K562 (cell line): ENCODE data around the gene THOC1. TPM values are rescaled to one million over a fixed set of nuclear protein-coding genes. Genes with fewer than 3 reads are reported as not detected.

ENCODE experiments used
- ATAC-seq: fragments of 200-7000 bp; cut with Tn5 transposase; 3 replicates; pipeline ENCODE4 v1.9.1; 2020; ENCODE audit warnings: moderate library complexity
- BruUV-seq: library from RNA; stranded (reverse); fragments of 400-500 nt; replicated peaks from 2 replicates; lab custom pipeline; 2021; lab: Mats Ljungman, UMichigan
- CTCF ChIA-PET: fragments of 300-600 bp; formaldehyde crosslinking; extraction: SDS; loops from one replicate; lab custom pipeline; 2021; ENCODE audit warnings: low intra/inter-chr PET ratio; lab: Yijun Ruan, JAX
- POLR2A ChIA-PET: fragments of 300-600, 350-650 bp; sonication (Branson Sonifier 250); formaldehyde crosslinking; extraction: SDS; loops from one replicate; lab custom pipeline; 2021; ENCODE audit warnings: antibody characterized with exemption, inconsistent platforms; lab: Yijun Ruan, JAX
- DNase-seq, 4 experiments: peaks; one replicate each; pipeline versions ENCODE4 v3.0.0 to v3.0.0-alpha.2; 2011 to 2018; ENCODE audit warnings: low spot score in 3 of 4, mixed read lengths in 3 of 4; ENCODE audit errors: extremely low read depth in 1 of 4
- FAIRE-seq: peaks from 2 replicates; lab custom pipeline; 2011; peaks lifted over from hg19 to GRCh38; lab: Jason Lieb, UNC
- H2AFZ ChIP-seq: 2 replicates; pipeline ENCODE4 v1.6.0; 2011; ENCODE audit warnings: low read depth, low read length, control low read depth, inconsistent platforms
- H3K27ac ChIP-seq: fragments of 200-600 bp; 3 replicates; pipeline ENCODE4 v1.8.0; 2011; ENCODE audit warnings: low read depth, mild to moderate bottlenecking, control low read depth, inconsistent platforms, low read length, moderate library complexity, mixed read lengths; ENCODE audit errors: extremely low read depth
- H3K27me3 ChIP-seq, 2 experiments: fragments of 300-600 bp in 1 of 2; 2 replicates in 1 of 2; 3 replicates in 1 of 2; pipeline versions ENCODE4 v1.6.0 to v1.8.0; 2011; ENCODE audit warnings: inconsistent platforms in 2 of 2, low read length in 2 of 2, mild to moderate bottlenecking in 1 of 2, mixed read lengths in 1 of 2, moderate library complexity in 1 of 2; ENCODE audit not compliant: control insufficient read depth in 2 of 2, insufficient read depth in 2 of 2
- H3K36me3 ChIP-seq: fragments of 300-600 bp; 3 replicates; pipeline ENCODE4 v1.8.0; 2011; ENCODE audit warnings: mild to moderate bottlenecking, low read length, inconsistent platforms; ENCODE audit not compliant: control insufficient read depth, insufficient read depth
- H3K4me1 ChIP-seq, 2 experiments: fragments of 200-600 bp in 1 of 2; replicated peaks in 1 of 2; 2 replicates in 1 of 2; 3 replicates in 1 of 2; pipeline versions ENCODE4 v1.5.1 to v1.8.0; 2011; ENCODE audit warnings: inconsistent platforms in 2 of 2, low read length in 2 of 2, mild to moderate bottlenecking in 1 of 2, mixed read lengths in 1 of 2, moderate library complexity in 1 of 2; ENCODE audit not compliant: control insufficient read depth in 2 of 2, insufficient read depth in 2 of 2
- H3K4me2 ChIP-seq: 2 replicates; pipeline ENCODE4 v1.6.1; 2011; ENCODE audit warnings: low read length, control low read depth, inconsistent platforms, mixed read lengths; ENCODE audit not compliant: insufficient read depth
- H3K4me3 ChIP-seq: fragments of 200-600 bp; sonication (generic), shearing (Covaris generic); 2 replicates; pipeline ENCODE4 v1.5.1; 2016; ENCODE audit warnings: control low read depth, inconsistent platforms
- H3K79me2 ChIP-seq: fragments of 200-600 bp; 3 replicates; pipeline ENCODE4 v1.8.0; 2011; ENCODE audit warnings: low read length, inconsistent platforms; ENCODE audit not compliant: control insufficient read depth, insufficient read depth
- H3K9ac ChIP-seq, 2 experiments: 2 replicates each; pipeline versions ENCODE4 v1.6.0 to v1.6.1; 2011; ENCODE audit warnings: low read depth in 2 of 2, low read length in 2 of 2, control low read depth in 1 of 2, inconsistent platforms in 1 of 2, mild to moderate bottlenecking in 1 of 2, mixed read lengths in 1 of 2; ENCODE audit not compliant: insufficient read depth in 1 of 2
- H3K9me1 ChIP-seq: one replicate; pipeline ENCODE4 v1.6.0; 2011; ENCODE audit warnings: inconsistent platforms, mild to moderate bottlenecking, low read length, moderate library complexity; ENCODE audit not compliant: control insufficient read depth, insufficient read depth
- H3K9me3 ChIP-seq: replicated peaks from 2 replicates; pipeline ENCODE4 v1.5.1; 2011; ENCODE audit warnings: low read depth, low read length, inconsistent platforms; ENCODE audit not compliant: control insufficient read depth, insufficient read depth
- H4K20me1 ChIP-seq: replicated peaks from 2 replicates; pipeline ENCODE4 v1.6.1; 2011; ENCODE audit warnings: low read length, inconsistent platforms, mixed read lengths; ENCODE audit not compliant: control insufficient read depth, insufficient read depth
- DNMT1 ChIP-seq: fragments of 450-650 bp; IDR thresholded peaks from 2 replicates; pipeline ENCODE4 v1.6.1; 2016; ENCODE audit warnings: antibody characterized with exemption, mild to moderate bottlenecking
- FOXP1 ChIP-seq: sonication (generic); formaldehyde crosslinking; IDR thresholded peaks from 2 replicates; pipeline ENCODE4 v1.8.0; 2022; ENCODE audit warnings: mild to moderate bottlenecking, missing genetic modification reagents
- GTF2F1 ChIP-seq: IDR thresholded peaks from 2 replicates; pipeline ENCODE4 v1.6.1; 2011; ENCODE audit warnings: low read depth, low read length, improper control_type of control experiment
- HDAC8 ChIP-seq: fragments of 450-650 bp; IDR thresholded peaks from 2 replicates; pipeline ENCODE4 v1.6.1; 2016; ENCODE audit warnings: mild to moderate bottlenecking, missing genetic modification characterization, moderate library complexity, missing compliant biosample characterization
- HSF4 ChIP-seq: fragments of 250-450 bp; sonication (Bioruptor Pico); IDR thresholded peaks from 2 replicates; pipeline ENCODE4 v2.1.2; 2022; ENCODE audit warnings: mild to moderate bottlenecking, moderate library complexity, borderline replicate concordance
- KHSRP ChIP-seq: fragments of 450-650 bp; IDR thresholded peaks from 2 replicates; pipeline ENCODE4 v1.6.1; 2017
- LARP7 ChIP-seq: fragments of 450-650 bp; IDR thresholded peaks from 2 replicates; pipeline ENCODE4 v1.6.1; 2016
- MED1 ChIP-seq: sonication (generic); formaldehyde crosslinking; IDR thresholded peaks from 2 replicates; pipeline ENCODE4 v1.8.1; 2023; ENCODE audit warnings: missing genetic modification reagents, borderline replicate concordance
- NFE2L1 ChIP-seq: fragments of 450-650 bp; IDR thresholded peaks from 2 replicates; pipeline ENCODE4 v1.6.1; 2016; ENCODE audit warnings: missing genetic modification characterization, low read depth, mild to moderate bottlenecking, missing compliant biosample characterization, moderate library complexity, borderline replicate concordance
- POLR3G ChIP-seq: IDR thresholded peaks from 2 replicates; pipeline ENCODE4 v1.6.1; 2011; ENCODE audit not compliant: insufficient read length, insufficient replicate concordance; ENCODE audit errors: extremely low read depth
- TARDBP ChIP-seq: fragments of 450-650 bp; IDR thresholded peaks from 2 replicates; pipeline ENCODE4 v1.6.1; 2016
- XRCC4 ChIP-seq: IDR thresholded peaks from one replicate; pipeline ENCODE4 v1.6.1; 2011; ENCODE audit not compliant: insufficient read depth, insufficient read length; ENCODE audit errors: extremely low read depth
- ZFX ChIP-seq: sonication (generic); formaldehyde crosslinking; IDR thresholded peaks from 2 replicates; pipeline ENCODE4 v1.8.0; 2022; ENCODE audit warnings: mild to moderate bottlenecking, missing genetic modification reagents, moderate library complexity
- ZNF311 ChIP-seq: fragments of 250-450 bp; sonication (Bioruptor Pico); IDR thresholded peaks from 2 replicates; pipeline ENCODE4 v1.4.0; 2020; ENCODE audit warnings: mild to moderate bottlenecking, moderate library complexity
- WGBS: fragments of 100-300 bp; shearing (Covaris generic); methylation state at CpG from one replicate; pipeline ENCODE4 v1.1.6; 2016; ENCODE audit warnings: low coverage, mixed read lengths; ENCODE audit not compliant: insufficient coverage; ENCODE audit errors: missing lambda C conversion rate; 5-methylcytosine and 5-hydroxymethylcytosine counted together
- in situ Hi-C: fragments of 300-500 bp; cut with MboI; formaldehyde crosslinking; loops from 4 replicates; pipeline ENCODE4 v1.15.0; 2018; ENCODE audit warnings: inconsistent platforms, mixed read lengths
- intact Hi-C: fragments of 100-400 bp; cut with micrococcal nuclease; formaldehyde crosslinking; loops from 2 replicates; pipeline ENCODE4 v1.14.2; 2022
- polyA plus RNA-seq, 8 experiments: library from polyadenylated mRNA; depleted of rRNA in 4 of 8; stranded (reverse) in 5 of 8; unstranded in 3 of 8; fragments of >200 nt; fragmentation: Nextera tagmentation in 2 of 8; fragmentation: Illumina TruSeq in 1 of 8; extraction: Ambion mirVana in 2 of 8; extraction: Trizol in 1 of 8; gene quantifications; 2 replicates each; pipeline versions ENCODE4 v1.2.1 to v1.2.3, GENCODE V29; 2011 to 2014; ENCODE audit warnings: inconsistent platforms in 1 of 8, missing spikeins in 1 of 8
- total RNA-seq, 7 experiments: library from RNA; depleted of rRNA in 6 of 7; stranded (reverse); fragments of >200 nt in 6 of 7; fragmentation: Illumina TruSeq in 2 of 7; extraction: Trizol in 2 of 7; gene quantifications; 2 replicates each; pipeline versions ENCODE4 v1.2.1 to v1.2.3, GENCODE V29; 2011 to 2021; ENCODE audit warnings: low replicate concordance in 1 of 7
- TF ChIP-seq, protein P1 (sequence below), 3 experiments: fragments of 200-800 bp in 1 of 3; fragments of 250-450 bp in 1 of 3; fragments of 450-650 bp in 1 of 3; sonication (Bioruptor Pico) in 1 of 3; sonication (Bioruptor generic) in 1 of 3; formaldehyde crosslinking in 1 of 3; IDR thresholded peaks; 2 replicates each; pipeline versions ENCODE4 v1.6.1 to v1.8.0; 2016 to 2022; ENCODE audit warnings: mild to moderate bottlenecking in 2 of 3, missing genetic modification characterization in 2 of 3, missing compliant biosample characterization in 1 of 3, moderate library complexity in 1 of 3

The THOC1 gene
- total and polyA plus RNA-seq, 9 of the 15 experiments (the other 6 are each of a cell fraction or from before 2014, with no cell fraction given): 71.1 to 143 (median 107) TPM

DNA sequence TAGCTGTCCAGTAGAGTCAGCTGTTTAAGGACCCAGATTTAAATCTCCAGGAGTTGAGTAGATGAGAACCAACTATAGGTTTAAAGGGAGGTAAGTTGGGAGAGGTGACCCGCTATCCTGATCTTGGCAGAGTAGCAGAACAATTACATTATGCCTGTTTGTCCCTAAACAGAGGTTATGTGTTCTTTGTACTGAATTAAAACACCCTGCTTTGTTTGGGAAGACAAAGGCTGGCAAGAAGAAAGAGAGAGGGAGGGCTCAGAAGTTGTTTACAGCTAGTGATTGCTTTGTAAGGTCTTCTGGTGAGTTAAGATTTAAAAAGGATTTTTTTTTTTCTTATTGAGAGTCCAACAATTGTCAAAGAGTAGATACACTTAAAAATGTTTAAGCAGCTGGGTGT, 72.2 kb downstream of the THOC1 start:
- POLR2A ChIA-PET: interaction anchor here (0.8 to 1.3 kb wide), 3 partner anchors 10 to 15 kb away, joined by 3 to 5 read pairs (median 3); no protein-coding TSS in a partner anchor
- Histone ChIP-seq H3K9ac (no peak overlapping the region), H3K4me3 (no peak overlapping the region), H3K27ac (no peak overlapping the region), H4K20me1 (no peaks in the 10 kb centered on the region), H3K36me3 (peaks cover 82% of the 10 kb centered on the region), H3K27me3 (no peaks in the 10 kb centered on the region), H3K9me3 (no peaks in the 10 kb centered on the region), H3K9me1 (no peaks in the 10 kb centered on the region), H3K79me2 (peaks cover 36% of the 10 kb centered on the region), H2AFZ (no peak overlapping the region), H3K4me1 (no peaks in the 10 kb centered on the region), H3K4me2 (no peak overlapping the region)
- CTCF ChIA-PET: no interaction called here
- WGBS: 93% methylated on average over 1 of the region's 1 CpG
- intact Hi-C loops: no loop called here
- no peak for DNase-seq
- no peak for ATAC-seq
- in situ Hi-C loops: no loop called here
- TF ChIP-seq MED1 (CRISPR knock-in tag) (no peak), TARDBP (no peak)
- no TSS peak for BruUV-seq
- FAIRE-seq: no peak

DNA sequence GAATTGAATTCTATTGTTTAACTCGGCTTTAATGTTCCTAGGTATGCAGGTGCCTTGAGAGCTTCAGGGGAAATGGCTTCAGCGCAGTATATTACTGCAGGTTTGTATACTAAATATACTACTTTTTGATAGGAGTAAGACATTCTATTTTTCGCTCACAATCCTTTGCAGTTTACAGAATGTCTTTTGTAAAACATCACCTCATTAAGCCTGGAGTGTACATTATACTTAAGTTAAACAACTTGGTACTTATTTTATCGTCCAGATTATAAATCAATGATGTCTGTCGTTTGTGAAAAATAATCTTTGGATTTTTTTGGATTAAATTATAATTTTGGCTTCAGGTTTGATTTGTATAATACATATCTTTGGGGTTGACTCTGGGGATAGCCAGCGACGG, 75.0 kb downstream of the THOC1 start:
- intact Hi-C loops: no loop called here
- Histone ChIP-seq H3K79me2 (peaks cover 58% of the 10 kb centered on the region), H3K27me3 (no peaks in the 10 kb centered on the region), H3K4me2 (no peak overlapping the region), H3K4me3 (no peak overlapping the region), H2AFZ (no peak overlapping the region), H3K27ac (no peak overlapping the region), H4K20me1 (no peaks in the 10 kb centered on the region), H3K36me3 (peaks cover 69% of the 10 kb centered on the region), H3K9ac (no peak overlapping the region), H3K4me1 (no peaks in the 10 kb centered on the region), H3K9me1 (no peaks in the 10 kb centered on the region), H3K9me3 (no peaks in the 10 kb centered on the region)
- DNase-seq (no peak), ATAC-seq (no peak), FAIRE-seq (no peak)
- no TSS peak for BruUV-seq
- ChIA-PET POLR2A (interaction anchor here (0.8 to 1.2 kb wide), 2 partner anchors 11 to 22 kb away, joined by 3 to 5 read pairs; no protein-coding TSS in a partner anchor), CTCF (no interaction called here)
- in situ Hi-C loops: no loop called here
- WGBS: 93% methylated on average over 7 of the region's 7 CpGs
- TF ChIP-seq HDAC8: no peak
- TF ChIP-seq, protein P1, sequence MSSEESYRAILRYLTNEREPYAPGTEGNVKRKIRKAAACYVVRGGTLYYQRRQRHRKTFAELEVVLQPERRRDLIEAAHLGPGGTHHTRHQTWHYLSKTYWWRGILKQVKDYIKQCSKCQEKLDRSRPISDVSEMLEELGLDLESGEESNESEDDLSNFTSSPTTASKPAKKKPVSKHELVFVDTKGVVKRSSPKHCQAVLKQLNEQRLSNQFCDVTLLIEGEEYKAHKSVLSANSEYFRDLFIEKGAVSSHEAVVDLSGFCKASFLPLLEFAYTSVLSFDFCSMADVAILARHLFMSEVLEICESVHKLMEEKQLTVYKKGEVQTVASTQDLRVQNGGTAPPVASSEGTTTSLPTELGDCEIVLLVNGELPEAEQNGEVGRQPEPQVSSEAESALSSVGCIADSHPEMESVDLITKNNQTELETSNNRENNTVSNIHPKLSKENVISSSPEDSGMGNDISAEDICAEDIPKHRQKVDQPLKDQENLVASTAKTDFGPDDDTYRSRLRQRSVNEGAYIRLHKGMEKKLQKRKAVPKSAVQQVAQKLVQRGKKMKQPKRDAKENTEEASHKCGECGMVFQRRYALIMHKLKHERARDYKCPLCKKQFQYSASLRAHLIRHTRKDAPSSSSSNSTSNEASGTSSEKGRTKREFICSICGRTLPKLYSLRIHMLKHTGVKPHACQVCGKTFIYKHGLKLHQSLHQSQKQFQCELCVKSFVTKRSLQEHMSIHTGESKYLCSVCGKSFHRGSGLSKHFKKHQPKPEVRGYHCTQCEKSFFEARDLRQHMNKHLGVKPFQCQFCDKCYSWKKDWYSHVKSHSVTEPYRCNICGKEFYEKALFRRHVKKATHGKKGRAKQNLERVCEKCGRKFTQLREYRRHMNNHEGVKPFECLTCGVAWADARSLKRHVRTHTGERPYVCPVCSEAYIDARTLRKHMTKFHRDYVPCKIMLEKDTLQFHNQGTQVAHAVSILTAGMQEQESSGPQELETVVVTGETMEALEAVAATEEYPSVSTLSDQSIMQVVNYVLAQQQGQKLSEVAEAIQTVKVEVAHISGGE (CRISPR knock-in tag; IDR thresholded peaks at IDR 0.05): no peak
- no peak for TF ChIP-seq XRCC4
- TF ChIP-seq POLR3G: no peak
- no peak for TF ChIP-seq FOXP1
- no peak for TF ChIP-seq ZFX (CRISPR knock-in tag)
- TF ChIP-seq HSF4 (CRISPR knock-in tag): no peak
- no peak for TF ChIP-seq KHSRP
- no peak for TF ChIP-seq NFE2L1 (tag)
- TF ChIP-seq DNMT1: no peak
- no peak for TF ChIP-seq GTF2F1
- TF ChIP-seq ZNF311: no peak
- TF ChIP-seq LARP7: no peak
